GM12878 (cell line): ENCODE measurements around the gene COL26A1. TPM values are rescaled to one million over a fixed set of nuclear protein-coding genes. Genes with fewer than 3 reads are reported as not detected.

Experiments
- ATAC-seq: fragments of 200-7000 bp; cut with Tn5 transposase; 3 replicates; pipeline ENCODE4 v1.9.1; 2020; ENCODE audit warnings: mild to moderate bottlenecking, moderate library complexity
- BruUV-seq: library from RNA; stranded (reverse); fragments of 400-500 nt; replicated peaks from 2 replicates; lab custom pipeline; 2021; lab: Mats Ljungman, UMichigan
- CTCF ChIA-PET: fragments of 300-600 bp; sonication (Branson Sonifier 250); formaldehyde crosslinking; extraction: SDS; loops from one replicate; lab custom pipeline; 2021; ENCODE audit warnings: inconsistent platforms; lab: Yijun Ruan, JAX
- POLR2A ChIA-PET: fragments of 350-600 bp; formaldehyde crosslinking; extraction: SDS; loops from one replicate; lab custom pipeline; 2021; ENCODE audit warnings: inconsistent platforms; lab: Charles Lee
- RAD21 ChIA-PET: fragments of 300-600 bp; sonication (Branson Sonifier 250); formaldehyde crosslinking; loops from one replicate; lab custom pipeline; 2023; ENCODE audit warnings: antibody characterized with exemption; ENCODE audit not compliant: unreplicated experiment; lab: Charles Lee
- SMC1A ChIA-PET: fragments of 300-600 bp; sonication (Branson Sonifier 250); formaldehyde crosslinking; loops from one replicate; lab custom pipeline; 2023; ENCODE audit not compliant: unreplicated experiment, uncharacterized antibody; lab: Charles Lee
- DNase-seq: peaks from one replicate; pipeline ENCODE4 v3.0.0-alpha.2; 2011; ENCODE audit warnings: low read depth, low spot score
- FAIRE-seq: peaks from 3 replicates; lab custom pipeline; 2011; peaks lifted over from hg19 to GRCh38; lab: Jason Lieb, UNC
- H2AFZ ChIP-seq: 2 replicates; pipeline ENCODE4 v1.6.0; 2011; ENCODE audit warnings: low read depth, low read length, control low read depth; ENCODE audit not compliant: control insufficient read depth
- H3K27ac ChIP-seq: 2 replicates; pipeline ENCODE4 v1.5.1; 2011; ENCODE audit warnings: control low read depth; ENCODE audit not compliant: control insufficient read depth, insufficient read depth
- H3K27me3 ChIP-seq, 2 experiments: replicated peaks in 1 of 2; 2 replicates each; pipeline versions ENCODE4 v1.6.0 to v1.6.1; 2011; ENCODE audit warnings: low read length in 1 of 2; ENCODE audit not compliant: control insufficient read depth in 2 of 2, insufficient read depth in 2 of 2
- H3K36me3 ChIP-seq, 2 experiments: 2 replicates each; pipeline ENCODE4 v1.5.1; 2011; ENCODE audit warnings: low read length in 1 of 2; ENCODE audit not compliant: control insufficient read depth in 2 of 2, insufficient read depth in 2 of 2
- H3K4me1 ChIP-seq: 2 replicates; pipeline ENCODE4 v1.6.1; 2011; ENCODE audit warnings: mild to moderate bottlenecking, low read length, moderate library complexity, mixed read lengths; ENCODE audit not compliant: control insufficient read depth, insufficient read depth
- H3K4me2 ChIP-seq: 2 replicates; pipeline ENCODE4 v1.6.0; 2011; ENCODE audit warnings: control low read depth; ENCODE audit not compliant: control insufficient read depth, insufficient read depth
- H3K4me3 ChIP-seq: fragments of 200-600 bp; sonication (generic); 2 replicates; pipeline ENCODE4 v1.5.1; 2016
- H3K79me2 ChIP-seq: 2 replicates; pipeline ENCODE4 v1.6.0; 2011; ENCODE audit warnings: low read length; ENCODE audit not compliant: control insufficient read depth, insufficient read depth
- H3K9ac ChIP-seq: 2 replicates; pipeline ENCODE4 v1.8.0; 2011; ENCODE audit warnings: low read length, control low read depth, mixed read lengths; ENCODE audit not compliant: control insufficient read depth, insufficient read depth
- H3K9me3 ChIP-seq: replicated peaks from 3 replicates; pipeline ENCODE4 v1.5.1; 2011; ENCODE audit warnings: mild to moderate bottlenecking, low read length; ENCODE audit not compliant: control insufficient read depth, insufficient read depth
- H4K20me1 ChIP-seq: 2 replicates; pipeline ENCODE4 v1.6.0; 2011; ENCODE audit not compliant: control insufficient read depth, insufficient read depth
- BCL3 ChIP-seq: IDR thresholded peaks from 2 replicates; pipeline ENCODE4 v1.6.1; 2011; ENCODE audit warnings: borderline replicate concordance, low read depth, mild to moderate bottlenecking, moderate library complexity, low read length; ENCODE audit not compliant: insufficient read depth, poor library complexity, severe bottlenecking
- CEBPZ ChIP-seq: fragments of 150-350 bp; IDR thresholded peaks from 2 replicates; pipeline ENCODE4 v1.6.1; 2016; ENCODE audit warnings: low read depth, low read length
- EP300 ChIP-seq, 2 experiments: fragments of 150-350 bp in 1 of 2; IDR thresholded peaks; 2 replicates each; pipeline ENCODE4 v1.6.1; 2011 to 2012; ENCODE audit warnings: low read depth in 2 of 2, low read length in 2 of 2, borderline replicate concordance in 1 of 2, improper control_type of control experiment in 1 of 2, inconsistent platforms in 1 of 2; ENCODE audit not compliant: control insufficient read depth in 1 of 2
- WGBS: methylation state at CpG from one replicate; pipeline ENCODE4 v1.1.6; 2016; ENCODE audit warnings: low lambda C conversion rate; ENCODE audit not compliant: insufficient replicate concordance, insufficient coverage; ENCODE audit errors: missing lambda C conversion rate; 5-methylcytosine and 5-hydroxymethylcytosine counted together
- in situ Hi-C: fragments of 300-500 bp; cut with MboI; formaldehyde crosslinking; loops from 9 replicates; pipeline ENCODE4 v1.14.3; 2018; ENCODE audit warnings: mixed read lengths
- intact Hi-C: fragments of 100-400 bp; cut with micrococcal nuclease; formaldehyde crosslinking; loops from one replicate; pipeline ENCODE4 v1.14.2; 2022; ENCODE audit not compliant: unreplicated experiment
- polyA plus RNA-seq, 11 experiments: library from polyadenylated mRNA; depleted of rRNA in 4 of 11; unstranded in 6 of 11; stranded (reverse) in 5 of 11; fragments of >200 nt; fragmentation: Nextera tagmentation in 4 of 11; fragmentation: Illumina TruSeq in 1 of 11; extraction: Ambion mirVana in 4 of 11; extraction: Trizol in 1 of 11; gene quantifications; 1 replicate in 1 of 11; 2 replicates in 10 of 11; pipeline versions ENCODE4 v1.2.1 to v1.2.3, GENCODE V29; 2011 to 2016; ENCODE audit warnings: inconsistent platforms in 2 of 11, missing spikeins in 2 of 11, low read depth in 1 of 11
- total RNA-seq, 4 experiments: library from RNA; depleted of rRNA in 3 of 4; stranded (reverse); fragments of >200 nt in 3 of 4; fragmentation: Illumina TruSeq in 1 of 4; extraction: Trizol in 1 of 4; gene quantifications; 2 replicates each; pipeline versions ENCODE4 v1.2.1 to v1.2.3, GENCODE V29; 2013 to 2021

Gene COL26A1
- total and polyA plus RNA-seq, 10 of the 15 experiments (the other 5 are each of a cell fraction or from before 2014, with no cell fraction given) = 0.08 TPM; not detected in 9

DNA sequence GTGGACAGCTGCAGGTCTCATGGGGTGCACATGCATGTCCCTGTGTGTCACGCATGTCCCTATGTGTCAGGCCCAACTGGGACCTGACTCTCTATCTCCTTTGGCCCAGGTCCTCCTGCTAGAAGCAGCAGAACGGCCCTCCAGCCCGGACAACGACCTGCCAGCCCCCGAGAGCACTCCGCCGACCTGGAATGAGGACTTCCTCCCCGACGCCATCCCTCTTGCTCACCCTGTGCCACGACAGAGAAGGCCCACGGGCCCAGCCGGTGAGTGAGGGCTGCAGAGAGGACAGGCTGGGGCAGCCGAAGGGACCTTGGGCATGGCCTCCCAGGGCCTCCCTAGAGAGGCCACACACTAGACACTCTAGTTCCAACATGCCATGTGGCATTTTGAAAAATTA, 177.1 kb downstream of the COL26A1 start:
- 38% methylated on average over 13 of the region's 13 CpGs for WGBS
- H3K9me3 ChIP-seq = no peaks in the 10 kb centered on the region
- in situ Hi-C loops (loop anchor here (5.0 kb wide), 2 partner anchors 733 to 853 kb away; no protein-coding TSS in a partner anchor), intact Hi-C loops (loop anchor here (2.0 to 10.0 kb wide), 3 partner anchors 175 to 855 kb away; partner anchors contain the start of genes CUX1 and PRKRIP1)
- H4K20me1 ChIP-seq = no peaks in the 10 kb centered on the region
- H3K4me3 ChIP-seq = no peak overlapping the region
- no peak overlapping the region for H3K27ac ChIP-seq
- no peaks in the 10 kb centered on the region for H3K79me2 ChIP-seq
- DNase-seq (no peak), FAIRE-seq (no peak), ATAC-seq (no peak)
- no peak overlapping the region for H3K9ac ChIP-seq
- ChIA-PET RAD21 (interaction anchor here (0.6 to 1.3 kb wide), 3 partner anchors 129 to 702 kb away, joined by 3 to 4 read pairs (median 3); no protein-coding TSS in a partner anchor), SMC1A (no interaction called here), CTCF (interaction anchor here (1.0 kb wide), 1 partner anchor 737 kb away, joined by 3 read pairs; no protein-coding TSS in a partner anchor), POLR2A (no interaction called here)
- TF ChIP-seq BCL3 (no peak), CEBPZ (no peak), EP300 (IDR thresholded peaks at IDR 0.05; ENCODE audit: borderline replicate concordance in 1 of 2, control insufficient read depth in 1 of 2, low read depth in 2 of 2, low read length in 2 of 2) (no peak)
- H3K4me2 ChIP-seq = no peak overlapping the region
- H2AFZ ChIP-seq = no peak overlapping the region
- no peaks in the 10 kb centered on the region for H3K27me3 ChIP-seq
- no peaks in the 10 kb centered on the region for H3K36me3 ChIP-seq
- BruUV-seq = no TSS peak
- H3K4me1 ChIP-seq = no peaks in the 10 kb centered on the region
